Measurements from ENCODE around the gene DGCR2.
"Not testable (repeated sequence)": the region's sequence is repeated elsewhere in the genome, so short reads cannot be mapped to it uniquely, and the experiment has no call there.

The DGCR2 gene

GRCh38 chr22:18987114-18987513 lies 135.1 kb downstream of the DGCR2 start:
- not testable (repeated sequence) for H3K9ac ChIP-seq (ENCODE audit: low read depth in 1 of 2, low read length in 2 of 2); H3K4me1 ChIP-seq (ENCODE audit: control insufficient read depth in 1 of 2, insufficient read depth in 2 of 2, low read length in 2 of 2); H3K9me3 ChIP-seq (ENCODE audit: control insufficient read depth in 1 of 2, low read length in 2 of 2); H3K27me3 ChIP-seq (ENCODE audit: control insufficient read depth in 1 of 2, insufficient read depth in 2 of 2, low read length in 2 of 2); H3K36me3 ChIP-seq (ENCODE audit: control insufficient read depth in 1 of 2, insufficient read depth in 2 of 2, low read length in 2 of 2); H3K27ac ChIP-seq (ENCODE audit: low read depth, low read length); H3K4me3 ChIP-seq (ENCODE audit: low read depth in 1 of 2, low read length in 2 of 2)

All from duodenal mucosa (tissue), 2 donors.